ENCODE measurements around the gene CAPN12.

GRCh38 chr19:38701455-38702063 lies 42.7 kb downstream of the CAPN12 start:
- TF ChIP-seq NFIC (IDR thresholded peaks at IDR 0.05; ENCODE audit: borderline replicate concordance) (no peak), CTCF (IDR thresholded peaks at IDR 0.05) (no peak), RCOR1 (IDR thresholded peaks at IDR 0.05; ENCODE audit: low read length) (no peak), MAX (IDR thresholded peaks at IDR 0.05; ENCODE audit: low read depth) (no peak), REST (IDR thresholded peaks at IDR 0.05; ENCODE audit: low read depth, low read length) (no peak), TAF1 (IDR thresholded peaks at IDR 0.05; ENCODE audit: borderline replicate concordance, low read depth, low read length) (no peak), RFX5 (IDR thresholded peaks at IDR 0.05; ENCODE audit: low read length) (no peak), GABPA (IDR thresholded peaks at IDR 0.05; ENCODE audit: low read depth) (no peak), SMC3 (IDR thresholded peaks at IDR 0.05; ENCODE audit: low read depth, low read length) (no peak), GATA2 (CRISPR knock-in tag; IDR thresholded peaks at IDR 0.05) (no peak), POLR2AphosphoS5 (IDR thresholded peaks at IDR 0.05; ENCODE audit: low read depth, low read length) (no peak), TCF12 (IDR thresholded peaks at IDR 0.05) (no peak), TEAD4 (IDR thresholded peaks at IDR 0.05; ENCODE audit: borderline replicate concordance, insufficient read depth) (no peak)
